H1 (cell line): ENCODE results near the gene TPP2. TPM values are rescaled to one million over a fixed set of nuclear protein-coding genes. Genes with fewer than 3 reads are reported as not detected.

Experiments used
- CTCF ChIA-PET: fragments of 300-600 bp; sonication (Branson Sonifier 250); formaldehyde crosslinking; loops from one replicate; lab custom pipeline; 2021; ENCODE audit not compliant: partially characterized antibody; lab: Charles Lee
- POLR2A ChIA-PET: fragments of 300-600 bp; sonication (Branson Sonifier 250); formaldehyde crosslinking; loops from one replicate; lab custom pipeline; 2021; ENCODE audit warnings: inconsistent platforms; ENCODE audit not compliant: partially characterized antibody; lab: Charles Lee
- DNase-seq, 2 experiments: peaks; one replicate each; pipeline versions ENCODE4 v3.0.0 to v3.0.0-alpha.2; 2010 to 2022; ENCODE audit warnings: low spot score in 2 of 2, low read depth in 1 of 2, mixed read lengths in 1 of 2
- FAIRE-seq: peaks from 2 replicates; lab custom pipeline; 2011; peaks lifted over from hg19 to GRCh38; lab: Jason Lieb, UNC
- H2AFZ ChIP-seq: 2 replicates; pipeline ENCODE4 v1.8.1; 2012; ENCODE audit warnings: low read length, inconsistent platforms
- H2AK5ac ChIP-seq: 2 replicates; pipeline ENCODE4 v1.6.1; 2013; ENCODE audit warnings: low read depth, low read length
- H2BK120ac ChIP-seq: replicated peaks from 2 replicates; pipeline ENCODE3; 2013; ENCODE audit warnings: low read depth, low read length, inconsistent platforms
- H2BK12ac ChIP-seq: 2 replicates; pipeline ENCODE4 v1.6.1; 2013; ENCODE audit warnings: low read depth, low read length
- H2BK15ac ChIP-seq: 2 replicates; pipeline ENCODE4 v1.6.1; 2013; ENCODE audit warnings: low read length
- H2BK20ac ChIP-seq: 2 replicates; pipeline ENCODE4 v1.6.1; 2013; ENCODE audit warnings: low read length
- H2BK5ac ChIP-seq: 2 replicates; pipeline ENCODE4 v1.6.1; 2013; ENCODE audit warnings: low read depth, low read length
- H3K14ac ChIP-seq: 2 replicates; pipeline ENCODE4 v1.6.1; 2013; ENCODE audit warnings: inconsistent platforms; ENCODE audit not compliant: insufficient read length
- H3K18ac ChIP-seq: 2 replicates; pipeline ENCODE4 v1.6.1; 2013; ENCODE audit warnings: low read length; ENCODE audit errors: extremely low read depth
- H3K23ac ChIP-seq: 2 replicates; pipeline ENCODE4 v1.6.1; 2013; ENCODE audit warnings: inconsistent platforms; ENCODE audit not compliant: insufficient read length
- H3K23me2 ChIP-seq: 2 replicates; pipeline ENCODE4 v1.6.1; 2013; ENCODE audit warnings: low read depth, low read length
- H3K27ac ChIP-seq: 2 replicates; pipeline ENCODE4 v1.6.1; 2011; ENCODE audit warnings: low read depth, low read length, inconsistent platforms
- H3K27me3 ChIP-seq, 4 experiments: replicated peaks in 1 of 4; 1 replicate in 1 of 4; 2 replicates in 3 of 4; pipeline versions ENCODE4 v1.6.1 to v1.8.1; 2011 to 2013; ENCODE audit warnings: low read length in 3 of 4, mild to moderate bottlenecking in 3 of 4, inconsistent platforms in 2 of 4, mixed read lengths in 2 of 4, moderate library complexity in 1 of 4; ENCODE audit not compliant: control insufficient read depth in 3 of 4, insufficient read depth in 3 of 4; ENCODE audit errors: extremely low read depth in 1 of 4
- H3K36me3 ChIP-seq, 4 experiments: 2 replicates each; pipeline versions ENCODE4 v1.6.1 to v1.8.1; 2011 to 2013; ENCODE audit warnings: mild to moderate bottlenecking in 4 of 4, low read length in 3 of 4, moderate library complexity in 2 of 4, control low read depth in 1 of 4, inconsistent platforms in 1 of 4; ENCODE audit not compliant: insufficient read depth in 4 of 4, control insufficient read depth in 2 of 4
- H3K4ac ChIP-seq: replicated peaks from 2 replicates; pipeline ENCODE3; 2013; ENCODE audit warnings: low read length, low read depth, mixed read lengths, inconsistent platforms; ENCODE audit not compliant: insufficient read length
- H3K4me1 ChIP-seq, 4 experiments: replicated peaks in 1 of 4; 1 replicate in 1 of 4; 2 replicates in 3 of 4; pipeline versions ENCODE4 v1.6.1 to v1.8.1; 2011 to 2013; ENCODE audit warnings: low read length in 3 of 4, inconsistent platforms in 2 of 4, mixed read lengths in 1 of 4; ENCODE audit not compliant: insufficient read depth in 4 of 4, control insufficient read depth in 3 of 4
- H3K4me2 ChIP-seq, 2 experiments: 2 replicates each; pipeline versions ENCODE4 v1.6.1 to v1.8.1; 2011 to 2013; ENCODE audit warnings: low read depth in 2 of 2, low read length in 2 of 2, control low read depth in 1 of 2, inconsistent platforms in 1 of 2, mild to moderate bottlenecking in 1 of 2; ENCODE audit not compliant: insufficient read depth in 1 of 2
- H3K4me3 ChIP-seq, 4 experiments: fragments of 200-600, 300-600 bp in 1 of 4; sonication (generic), shearing (Covaris generic), sonication (Bioruptor Twin) in 1 of 4; 2 replicates each; pipeline versions ENCODE4 v1.5.1 to v1.8.1; 2011 to 2016; ENCODE audit warnings: low read length in 4 of 4, low read depth in 3 of 4, control low read depth in 2 of 4, inconsistent platforms in 2 of 4, mild to moderate bottlenecking in 2 of 4, mixed read lengths in 1 of 4, moderate library complexity in 1 of 4; ENCODE audit not compliant: insufficient read depth in 2 of 4; ENCODE audit errors: extremely low read depth in 1 of 4
- H3K56ac ChIP-seq: replicated peaks from 2 replicates; pipeline ENCODE3; 2013; ENCODE audit warnings: low read depth, mild to moderate bottlenecking, mixed read lengths, low read length, inconsistent platforms; ENCODE audit not compliant: insufficient read length
- H3K79me1 ChIP-seq: 2 replicates; pipeline ENCODE4 v1.6.1; 2013; ENCODE audit warnings: low read depth, low read length, control low read depth
- H3K79me2 ChIP-seq, 2 experiments: 2 replicates each; pipeline versions ENCODE4 v1.6.1 to v1.8.1; 2012 to 2013; ENCODE audit warnings: low read length in 2 of 2, mild to moderate bottlenecking in 2 of 2, inconsistent platforms in 1 of 2; ENCODE audit not compliant: insufficient read depth in 2 of 2, control insufficient read depth in 1 of 2
- H3K9ac ChIP-seq, 4 experiments: replicated peaks in 1 of 4; 1 replicate in 1 of 4; 2 replicates in 3 of 4; pipeline versions ENCODE4 v1.6.1 to v1.8.1; 2011 to 2013; ENCODE audit warnings: low read depth in 3 of 4, low read length in 3 of 4, control low read depth in 2 of 4, mild to moderate bottlenecking in 2 of 4, moderate library complexity in 2 of 4, inconsistent platforms in 1 of 4; ENCODE audit errors: extremely low read depth in 1 of 4
- H3K9me3 ChIP-seq, 2 experiments: 2 replicates each; pipeline versions ENCODE4 v1.6.1 to v1.8.1; 2012 to 2013; ENCODE audit warnings: mild to moderate bottlenecking in 2 of 2, moderate library complexity in 2 of 2, control low read depth in 1 of 2, inconsistent platforms in 1 of 2, low read depth in 1 of 2, low read length in 1 of 2, mixed read lengths in 1 of 2; ENCODE audit not compliant: insufficient read depth in 2 of 2
- H4K20me1 ChIP-seq, 2 experiments: replicated peaks in 1 of 2; 2 replicates each; pipeline versions ENCODE3 to v1.8.1; 2011 to 2013; ENCODE audit warnings: inconsistent platforms in 2 of 2, low read length in 2 of 2, mild to moderate bottlenecking in 1 of 2; ENCODE audit not compliant: insufficient read depth in 2 of 2, control insufficient read depth in 1 of 2
- H4K5ac ChIP-seq: 2 replicates; pipeline ENCODE4 v1.6.1; 2013; ENCODE audit warnings: low read length, low read depth, mixed read lengths, inconsistent platforms; ENCODE audit not compliant: insufficient read length
- H4K8ac ChIP-seq: 2 replicates; pipeline ENCODE4 v1.8.0; 2013; ENCODE audit warnings: mild to moderate bottlenecking, moderate library complexity, low read length, inconsistent platforms; ENCODE audit not compliant: insufficient read depth; ENCODE audit errors: extremely low read depth
- H4K91ac ChIP-seq: replicated peaks from 2 replicates; pipeline ENCODE3; 2013; ENCODE audit warnings: low read length, mixed read lengths, inconsistent platforms; ENCODE audit not compliant: insufficient read length
- MAFK ChIP-seq: IDR thresholded peaks from 2 replicates; pipeline ENCODE4 v1.6.1; 2012; ENCODE audit warnings: low read depth, mild to moderate bottlenecking, improper control_type of control experiment, low read length
- WGBS, 2 experiments: shearing (Covaris generic) in 1 of 2; methylation state at CpG; one replicate each; pipeline versions ENCODE4 v1.1.6 to v1.1.7; 2013 to 2015; ENCODE audit warnings: low lambda C conversion rate in 2 of 2, mixed read lengths in 2 of 2, inconsistent platforms in 1 of 2, low coverage in 1 of 2, missing lambda C conversion rate in 1 of 2; ENCODE audit not compliant: insufficient replicate concordance in 2 of 2, insufficient coverage in 1 of 2, insufficient read length in 1 of 2; ENCODE audit errors: extremely low coverage in 1 of 2, missing lambda C conversion rate in 1 of 2; 5-methylcytosine and 5-hydroxymethylcytosine counted together
- polyA plus RNA-seq, 7 experiments: library from polyadenylated mRNA; depleted of rRNA in 3 of 7; stranded (reverse) in 5 of 7; unstranded in 2 of 7; fragments of >200 nt in 5 of 7; fragments of 200-250 nt in 2 of 7; gene quantifications; 1 replicate in 5 of 7; 2 replicates in 1 of 7; 4 replicates in 1 of 7; pipeline versions ENCODE4 v1.2.1 to v1.2.3, GENCODE V29; 2011 to 2013; ENCODE audit warnings: missing spikeins in 2 of 7, mixed read lengths in 2 of 7
- total RNA-seq: library from RNA; stranded (reverse); fragmentation: NEBNext Ultra II Directional; extraction: Animal tissue kit (Norgen Biotek cat#: 25700); gene quantifications from 2 replicates; pipeline ENCODE4 v1.2.1, GENCODE V29; 2021

TPP2 gene
- total and polyA plus RNA-seq, 2 of the 8 experiments (the other 6 are each of a cell fraction or from before 2014, with no cell fraction given) = 15.9 to 85.7 TPM

- no peak for DNase-seq
- no peak overlapping the region for H4K5ac ChIP-seq
- no peak for TF ChIP-seq MAFK
- TF ChIP-seq, all 59 proteins: peak for 0
- FAIRE-seq = no peak
- no peak overlapping the region for H3K56ac ChIP-seq
- WGBS, 2 experiments = 80% methylated on average over 4 of the region's 4 CpGs; no CpG with 5 or more reads in 1 of the 2 experiments
- no peaks in the 10 kb centered on the region; the same call in 1 of the 2 replicates for H3K23me2 ChIP-seq
- H2BK120ac ChIP-seq = no peak overlapping the region
- H3K18ac ChIP-seq = no peak overlapping the region
- no peak overlapping the region for H2AK5ac ChIP-seq
- no peak overlapping the region for H2BK20ac ChIP-seq
- no peak overlapping the region for H3K23ac ChIP-seq
- H2BK15ac ChIP-seq = no peak overlapping the region
- no peak overlapping the region for H3K27ac ChIP-seq
- no peaks in the 10 kb centered on the region for H3K79me1 ChIP-seq
- H3K4me1 ChIP-seq = no peaks in the 10 kb centered on the region; a peak in 2 of 7 replicates
- H3K4ac ChIP-seq = no peak overlapping the region
- peaks cover 0 to 25% (median 16%) of the 10 kb centered on the region in 4 experiments; a peak in 6 of 8 replicates for H3K36me3 ChIP-seq
- no peaks in the 10 kb centered on the region for H3K9me3 ChIP-seq
- H4K91ac ChIP-seq = no peak overlapping the region
- no peak overlapping the region for H3K4me3 ChIP-seq
- no peak overlapping the region for H4K8ac ChIP-seq
- H3K9ac ChIP-seq = no peak overlapping the region
- no peaks in the 10 kb centered on the region for H3K27me3 ChIP-seq
- no peaks in the 10 kb centered on the region for H4K20me1 ChIP-seq
- H2BK12ac ChIP-seq = no peak overlapping the region
- no peak overlapping the region for H3K14ac ChIP-seq
- H3K79me2 ChIP-seq = no peaks in the 10 kb centered on the region
- no peak overlapping the region for H3K4me2 ChIP-seq
- ChIA-PET POLR2A (interaction anchor here (1.0 to 1.6 kb wide), 2 partner anchors 8 to 78 kb away, joined by 3 to 4 read pairs; no protein-coding TSS in a partner anchor), CTCF (interaction anchor here (1.1 to 2.1 kb wide), 2 partner anchors 10 to 12 kb away, joined by 3 to 4 read pairs; no protein-coding TSS in a partner anchor)
- no peak overlapping the region for H2AFZ ChIP-seq
- no peak overlapping the region for H2BK5ac ChIP-seq
Observed at GRCh38 chr13:102682211-102682610, 85.4 kb downstream of the TPP2 start.
